K562 (cell line): ENCODE data around the gene CD84. TPM values are rescaled to one million over a fixed set of nuclear protein-coding genes. Genes with fewer than 3 reads are reported as not detected.

ENCODE experiments used
- BRF1 ChIP-seq: IDR thresholded peaks from 3 replicates; pipeline ENCODE4 v1.6.1; 2011; ENCODE audit warnings: borderline replicate concordance, mild to moderate bottlenecking; ENCODE audit not compliant: insufficient read length; ENCODE audit errors: extremely low read depth
- E2F6 ChIP-seq, 2 experiments: IDR thresholded peaks; 2 replicates each; pipeline ENCODE4 v1.6.1; 2011; ENCODE audit warnings: borderline replicate concordance in 1 of 2, control low read depth in 1 of 2, low read depth in 1 of 2, low read length in 1 of 2, mild to moderate bottlenecking in 1 of 2, mixed read lengths in 1 of 2, moderate library complexity in 1 of 2; ENCODE audit not compliant: insufficient read depth in 1 of 2, insufficient read length in 1 of 2, poor library complexity in 1 of 2, severe bottlenecking in 1 of 2; ENCODE audit errors: extremely low read depth in 1 of 2
- FUS ChIP-seq: fragments of 200-400 bp; formaldehyde crosslinking; optimal IDR thresholded peaks from 2 replicates; pipeline ENCODE3; 2017; ENCODE audit warnings: low read depth, low read length
- HDAC8 ChIP-seq: fragments of 450-650 bp; IDR thresholded peaks from 2 replicates; pipeline ENCODE4 v1.6.1; 2016; ENCODE audit warnings: mild to moderate bottlenecking, missing genetic modification characterization, moderate library complexity, missing compliant biosample characterization
- HDGF ChIP-seq: fragments of 450-650 bp; IDR thresholded peaks from 2 replicates; pipeline ENCODE4 v1.6.1; 2016
- MITF ChIP-seq: IDR thresholded peaks from 2 replicates; pipeline ENCODE4 v1.6.1; 2014; ENCODE audit warnings: antibody characterized with exemption
- NR4A1 ChIP-seq, 2 experiments: fragments of 250-450 bp in 1 of 2; fragments of 450-650 bp in 1 of 2; sonication (Bioruptor Pico) in 1 of 2; IDR thresholded peaks; 2 replicates each; pipeline versions ENCODE4 v1.4.0 to v1.6.1; 2016 to 2020; ENCODE audit warnings: mild to moderate bottlenecking in 2 of 2, missing compliant biosample characterization in 1 of 2, missing genetic modification characterization in 1 of 2, moderate library complexity in 1 of 2
- PHTF2 ChIP-seq: fragments of 250-450 bp; sonication (Bioruptor Pico); IDR thresholded peaks from 2 replicates; pipeline ENCODE4 v1.5.0; 2021; ENCODE audit warnings: mild to moderate bottlenecking
- SMAD2 ChIP-seq: fragments of 150-350 bp; IDR thresholded peaks from 2 replicates; pipeline ENCODE4 v1.6.1; 2014; ENCODE audit warnings: low read depth, mild to moderate bottlenecking, low read length
- ZNF274 ChIP-seq: IDR thresholded peaks from 2 replicates; pipeline ENCODE4 v1.6.1; 2011; ENCODE audit warnings: low read depth, mild to moderate bottlenecking, low read length, moderate library complexity, borderline replicate concordance
- ZNF318 ChIP-seq, 2 experiments: fragments of 450-650 bp; IDR thresholded peaks; 2 replicates each; pipeline ENCODE4 v1.6.1; 2016; ENCODE audit warnings: mild to moderate bottlenecking in 2 of 2, borderline replicate concordance in 1 of 2, low read depth in 1 of 2, moderate library complexity in 1 of 2
- ZNF592 ChIP-seq: fragments of 450-650 bp; IDR thresholded peaks from 2 replicates; pipeline ENCODE4 v1.6.1; 2017; ENCODE audit warnings: antibody characterized with exemption, mild to moderate bottlenecking
- polyA plus RNA-seq, 8 experiments: library from polyadenylated mRNA; depleted of rRNA in 4 of 8; stranded (reverse) in 5 of 8; unstranded in 3 of 8; fragments of >200 nt; fragmentation: Nextera tagmentation in 2 of 8; fragmentation: Illumina TruSeq in 1 of 8; extraction: Ambion mirVana in 2 of 8; extraction: Trizol in 1 of 8; gene quantifications; 2 replicates each; pipeline versions ENCODE4 v1.2.1 to v1.2.3, GENCODE V29; 2011 to 2014; ENCODE audit warnings: inconsistent platforms in 1 of 8, missing spikeins in 1 of 8
- total RNA-seq, 7 experiments: library from RNA; depleted of rRNA in 6 of 7; stranded (reverse); fragments of >200 nt in 6 of 7; fragmentation: Illumina TruSeq in 2 of 7; extraction: Trizol in 2 of 7; gene quantifications; 2 replicates each; pipeline versions ENCODE4 v1.2.1 to v1.2.3, GENCODE V29; 2011 to 2021; ENCODE audit warnings: low replicate concordance in 1 of 7

The CD84 gene
- total and polyA plus RNA-seq, 9 of the 15 experiments (the other 6 are each of a cell fraction or from before 2014, with no cell fraction given) = 0.82 to 6.8 (median 2.0) TPM

GRCh38 chr1:160550572-160551034 lies 28.7 kb downstream of the CD84 start (continued):
- TF ChIP-seq NR4A1 (CRISPR knock-in tag; IDR thresholded peaks at IDR 0.05) (no peak), NR4A1 (tag; IDR thresholded peaks at IDR 0.05) (peak; percentile 66), HDAC8 (tag) (peak; percentile 34; the same call in 1 of the 2 replicates), ZNF274 (no peak), FUS (no peak), PHTF2 (CRISPR knock-in tag) (no peak), E2F6 (IDR thresholded peaks at IDR 0.05; ENCODE audit: borderline replicate concordance in 1 of 2, extremely low read depth in 1 of 2, insufficient read depth in 1 of 2, insufficient read length in 1 of 2, low read depth in 1 of 2, low read length in 1 of 2, poor library complexity in 1 of 2, severe bottlenecking in 1 of 2) (no peak), ZNF318 (IDR thresholded peaks at IDR 0.05; ENCODE audit: borderline replicate concordance in 1 of 2, low read depth in 1 of 2) (no peak), HDGF (no peak), BRF1 (no peak), ZNF592 (peak; percentile 77), MITF (no peak), SMAD2 (no peak)
